GM19035 (cell line): ENCODE data around the gene WWOX.

Experiments
- ATAC-seq: cut with Tn5 transposase; IDR thresholded peaks from one replicate; pipeline ENCODE4 v1.9.1; 2021; ENCODE audit not compliant: unreplicated experiment

The WWOX gene

GRCh38 chr16:79097771-79098170 is 998.3 kb downstream of the WWOX start:
- no peak for ATAC-seq

DNA sequence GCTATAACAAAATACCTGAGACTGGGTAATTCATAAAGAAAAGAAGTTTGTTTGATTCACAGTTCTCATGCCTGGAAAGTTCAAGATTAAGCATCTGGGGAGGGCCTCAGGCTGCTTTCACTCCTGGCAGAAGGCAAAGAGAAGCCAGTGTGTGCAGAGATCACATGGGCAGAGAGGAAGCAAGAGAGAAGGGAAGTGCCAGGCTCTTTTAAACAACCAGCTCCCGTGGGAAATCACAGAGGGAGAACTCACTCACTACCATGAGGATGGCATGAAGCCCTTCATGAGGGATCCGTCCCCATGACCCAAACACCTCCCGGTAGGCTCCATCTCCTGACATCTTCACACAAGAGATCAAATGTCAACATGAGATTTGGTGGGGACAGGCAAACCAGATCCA is 999.5 kb downstream of the WWOX start:
- no peak for ATAC-seq

- no peak for ATAC-seq
Measured at GRCh38 chr16:79099716-79100115, 1000.3 kb downstream of the WWOX start.

DNA sequence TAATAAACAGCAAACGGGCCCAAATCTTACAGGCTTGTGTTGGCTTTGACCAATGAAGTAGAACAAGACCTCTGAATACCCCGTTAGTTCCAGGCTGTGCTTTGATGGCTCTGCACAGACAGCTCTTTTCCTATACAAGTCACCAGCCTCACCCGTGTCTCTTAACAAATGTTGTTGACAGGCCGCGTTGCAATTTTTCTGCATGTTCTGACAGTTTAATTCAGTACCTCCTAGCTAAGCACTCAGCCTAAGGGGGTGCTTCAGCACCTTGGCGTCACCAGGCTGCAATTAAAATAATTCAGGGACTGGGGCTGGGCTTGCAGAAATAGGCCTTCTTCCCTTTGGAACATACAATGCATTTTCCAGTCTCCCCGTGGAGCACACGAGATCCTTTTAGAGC is 1001.0 kb downstream of the WWOX start:
- no peak for ATAC-seq

DNA sequence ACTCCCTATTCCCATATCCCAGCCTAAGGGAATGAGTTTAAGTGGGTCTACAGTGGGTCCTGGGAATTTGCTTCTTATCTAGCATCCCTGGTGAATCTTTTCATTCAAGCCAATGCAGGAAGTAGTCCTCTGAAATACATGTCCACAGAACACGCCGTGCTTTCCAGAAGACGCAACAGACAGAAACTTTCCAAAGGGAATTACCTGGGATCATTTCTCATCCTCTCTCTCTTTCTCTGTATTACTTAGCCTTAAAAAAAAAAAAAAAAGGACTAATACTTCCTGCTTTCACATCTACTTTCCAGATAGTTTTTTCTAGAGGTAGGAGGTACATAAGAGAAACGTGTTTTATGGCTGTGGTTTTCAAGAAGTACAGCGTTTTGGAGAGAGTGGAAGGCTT is 1002.0 kb downstream of the WWOX start:
- no peak for ATAC-seq

- ATAC-seq: no peak
Measured at GRCh38 chr16:79104567-79104966, 1005.1 kb downstream of the WWOX start.

DNA sequence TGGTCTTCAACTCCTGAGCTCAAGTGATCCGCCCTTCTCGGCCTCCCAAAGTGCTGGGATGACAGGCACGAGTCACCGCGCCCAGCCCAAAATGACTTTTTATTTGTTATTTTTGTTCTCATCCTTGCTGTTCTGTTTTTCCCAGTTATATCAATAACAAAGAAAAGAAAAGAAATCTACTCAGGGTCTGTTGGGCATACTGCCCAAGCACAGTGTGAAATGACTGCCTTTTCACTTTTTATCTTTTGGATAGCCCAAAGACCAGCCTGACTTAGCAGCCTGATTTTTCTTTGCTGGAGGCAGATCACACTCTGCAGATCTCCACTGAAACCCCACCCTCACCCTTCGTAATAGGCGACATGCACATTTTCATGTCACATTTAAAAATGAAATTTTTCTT is 1007.8 kb downstream of the WWOX start:
- no peak for ATAC-seq

GRCh38 chr16:79109771-79110170 is 1010.3 kb downstream of the WWOX start:
- ATAC-seq: no peak

GRCh38 chr16:79110242-79110641 is 1010.8 kb downstream of the WWOX start:
- ATAC-seq: no peak

DNA sequence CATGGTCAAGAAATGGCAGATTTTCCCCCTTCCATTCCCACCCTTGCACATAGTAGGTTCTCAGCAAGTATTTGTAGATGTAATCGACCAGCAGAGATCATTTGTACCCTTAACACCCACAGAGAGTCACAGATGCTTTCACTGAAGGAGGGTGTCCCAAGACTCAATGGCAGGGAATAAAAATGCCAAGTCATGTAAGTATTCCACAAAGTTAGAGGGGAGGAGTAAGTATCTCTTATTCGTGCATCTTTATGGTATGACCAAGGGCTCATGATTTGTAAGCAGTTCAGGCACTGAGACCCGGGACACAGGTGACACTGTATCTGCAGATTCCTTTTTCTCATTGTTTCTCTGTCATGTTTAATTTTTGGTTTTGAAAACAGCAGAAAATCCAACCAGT is 1011.5 kb downstream of the WWOX start:
- no peak for ATAC-seq

DNA sequence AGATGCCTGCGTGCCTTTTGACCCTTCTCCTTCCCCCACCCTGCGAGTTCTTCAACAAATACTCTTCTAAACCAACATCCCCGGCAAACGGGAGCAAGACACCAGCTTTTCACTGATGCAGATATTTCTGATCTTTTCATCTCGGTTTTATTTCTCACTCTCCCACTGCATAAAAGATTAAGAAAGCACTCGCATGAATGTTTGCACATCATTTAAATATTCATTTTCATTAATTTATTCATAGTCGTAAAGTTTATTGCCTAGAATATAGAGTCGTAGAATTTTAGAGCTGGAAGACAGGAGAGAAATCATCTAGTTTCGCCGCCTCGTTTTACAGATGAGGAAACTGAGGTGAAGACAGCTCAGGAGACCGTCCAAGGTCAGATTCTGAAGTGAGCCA is 1013.0 kb downstream of the WWOX start:
- ATAC-seq: no peak

DNA sequence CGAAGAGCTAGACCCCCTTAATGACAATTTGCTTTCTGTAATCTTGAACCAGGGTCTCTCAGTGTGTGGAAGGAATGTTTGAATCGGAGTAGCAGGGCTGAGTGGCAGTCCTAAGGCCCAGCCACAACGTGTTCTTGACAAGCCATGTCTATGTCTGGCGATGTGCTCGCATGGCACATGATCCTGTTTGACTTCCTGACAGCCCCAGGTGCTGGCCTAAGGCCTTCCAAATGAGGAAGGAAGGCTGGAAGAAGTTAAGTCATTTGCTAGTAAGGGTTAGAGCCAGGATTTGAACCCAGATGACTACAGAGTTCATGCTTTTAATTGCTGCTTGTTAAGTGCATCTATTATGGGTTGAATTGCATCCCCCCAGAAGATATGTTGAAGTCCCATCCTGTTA is 1014.4 kb downstream of the WWOX start:
- ATAC-seq: no peak

DNA sequence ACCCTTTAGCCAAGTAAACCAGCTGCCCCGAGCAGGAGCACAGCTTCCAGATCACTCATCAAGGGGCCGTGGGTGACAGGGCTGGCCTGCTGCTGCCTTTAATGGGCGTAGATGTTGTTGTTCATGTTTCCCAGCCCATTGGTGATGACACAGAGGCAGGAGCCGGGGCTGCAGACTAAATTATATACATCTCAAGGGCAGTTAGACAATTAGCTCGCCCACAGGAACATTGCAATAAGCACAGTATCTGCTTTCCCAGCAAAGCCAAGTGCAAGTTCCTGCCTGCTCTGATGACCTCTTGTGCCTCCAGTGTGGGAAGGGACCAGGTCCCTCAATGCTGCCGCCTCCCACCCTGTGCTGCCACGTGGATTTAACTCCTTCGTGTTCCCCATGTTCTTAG is 1015.3 kb downstream of the WWOX start:
- ATAC-seq: no peak

DNA sequence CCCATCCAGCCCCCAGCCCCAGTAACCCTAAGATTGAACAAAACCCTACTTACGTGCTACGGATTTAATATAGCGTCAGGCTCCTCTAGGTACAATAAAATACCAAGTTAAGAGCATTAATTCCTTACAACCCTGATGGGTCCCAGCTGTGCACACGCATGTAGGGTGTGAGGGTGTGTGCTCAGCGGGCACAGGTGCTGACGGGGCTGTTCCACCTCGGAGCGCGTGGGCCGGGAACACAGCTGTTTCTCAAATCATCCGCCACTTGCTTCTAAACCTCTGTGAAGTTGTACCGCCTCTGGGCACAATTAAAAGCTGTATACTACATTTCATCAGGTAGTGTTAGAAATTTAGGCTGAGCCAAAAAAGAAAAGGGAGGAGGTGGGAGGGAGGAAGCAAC is 1022.5 kb downstream of the WWOX start:
- no peak for ATAC-seq

- ATAC-seq: no peak
Measured at GRCh38 chr16:79122343-79122742, 1022.9 kb downstream of the WWOX start.

GRCh38 chr16:79124016-79124756 is 1024.7 kb downstream of the WWOX start:
- ATAC-seq: no peak

- ATAC-seq: no peak
Measured at GRCh38 chr16:79127766-79128165, 1028.3 kb downstream of the WWOX start.

DNA sequence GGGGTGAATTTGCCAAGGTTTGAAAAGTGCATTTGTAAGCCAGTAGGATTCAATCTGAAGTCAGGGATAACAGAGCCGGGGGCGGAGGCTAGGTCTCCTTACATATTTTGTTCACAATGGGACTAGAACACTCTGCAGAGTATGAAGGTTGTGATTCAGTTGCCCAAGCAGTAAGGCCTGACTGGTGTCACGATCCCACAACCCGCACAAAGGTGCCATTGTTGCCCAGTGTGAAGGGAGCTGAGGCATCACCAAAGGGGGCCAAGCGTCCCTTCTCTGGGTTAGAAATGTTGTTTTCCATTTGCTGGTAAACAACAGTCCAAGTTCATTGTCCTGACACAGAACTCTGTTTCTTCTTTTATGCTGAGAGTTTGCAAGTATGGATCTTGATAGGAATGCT is 1029.3 kb downstream of the WWOX start:
- ATAC-seq: no peak

DNA sequence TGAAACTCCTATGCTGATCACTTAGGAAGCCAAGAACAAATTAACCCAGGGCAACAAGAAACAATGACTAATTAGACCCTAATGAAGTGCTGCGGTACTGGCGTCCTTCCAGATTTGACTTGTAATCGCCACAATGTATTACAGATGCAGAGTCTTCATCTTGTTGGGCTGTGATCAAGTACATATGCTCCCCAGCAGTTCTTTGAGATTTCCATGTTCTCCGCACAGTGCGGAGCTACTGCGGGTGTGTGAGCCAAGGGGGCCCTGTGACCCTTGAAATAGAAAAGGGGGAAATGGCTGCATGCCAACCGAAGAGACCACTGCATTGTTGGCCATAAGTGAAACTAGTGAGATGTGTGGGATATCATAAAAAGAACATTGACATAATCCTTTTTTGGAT is 1031.2 kb downstream of the WWOX start:
- no peak for ATAC-seq

- ATAC-seq: no peak
Measured at GRCh38 chr16:79131321-79132075, 1032.0 kb downstream of the WWOX start.

- ATAC-seq: no peak
Measured at GRCh38 chr16:79132701-79133100, 1033.2 kb downstream of the WWOX start.

- ATAC-seq: no peak
Measured at GRCh38 chr16:79134300-79134699, 1034.8 kb downstream of the WWOX start.

DNA sequence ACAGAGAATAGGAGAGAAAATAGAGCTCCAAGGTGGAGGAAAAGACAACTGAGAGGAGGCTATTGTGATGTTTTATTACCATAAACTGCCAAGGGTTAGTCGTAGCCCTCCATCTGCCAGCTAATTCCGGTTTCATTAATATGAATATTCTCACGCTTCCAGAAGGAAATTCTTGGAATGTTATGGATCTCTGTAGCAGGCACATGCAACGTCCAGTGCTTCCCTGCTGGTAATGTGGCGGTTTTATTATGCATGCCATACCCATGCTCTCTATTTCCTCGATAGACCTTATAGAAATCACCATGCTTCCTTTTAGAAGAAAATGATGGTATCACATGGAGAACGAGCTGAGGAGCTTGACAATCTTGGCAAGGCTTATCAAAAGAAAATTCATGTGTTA is 1037.5 kb downstream of the WWOX start:
- ATAC-seq: no peak
